ENCODE data around the gene C9orf43.
"Not testable (repeated sequence)": the region's sequence is repeated elsewhere in the genome, so short reads cannot be mapped to it uniquely, and the experiment has no call there.

Gene C9orf43

GRCh38 chr9:113395000-113395861, 15.3 kb upstream of the C9orf43 start:
- Mint-ChIP-seq H3K4me3 (no peak overlapping the region), H3K9me3 (no peaks in the 10 kb centered on the region), H3K27ac (no peak overlapping the region), H3K36me3 (peaks cover 19% of the 10 kb centered on the region), H3K27me3 (no peaks in the 10 kb centered on the region), H3K4me1 (peaks cover 18% of the 10 kb centered on the region)
- ATAC-seq: no peak

DNA sequence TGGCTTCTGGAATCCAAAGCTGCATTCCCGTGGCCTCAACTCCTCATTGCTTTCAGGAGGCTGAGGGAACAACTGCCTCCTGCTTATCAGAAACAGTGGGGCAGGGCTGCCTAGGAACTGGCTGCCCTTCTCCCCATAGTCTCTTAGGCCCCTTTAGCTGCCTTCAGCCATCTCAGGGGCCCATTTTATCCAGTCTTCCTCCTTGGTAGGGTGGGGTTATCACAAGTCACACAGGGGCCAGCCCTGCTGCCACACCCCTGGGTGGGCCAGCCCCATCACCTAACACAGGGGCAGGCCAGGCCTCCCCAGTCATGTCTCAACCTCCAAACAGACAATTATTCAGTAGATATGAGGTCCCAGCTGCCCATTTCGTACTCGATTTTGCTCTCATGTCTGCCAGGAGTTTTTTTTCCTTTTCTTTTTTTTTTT, 13.3 kb upstream of the C9orf43 start:
- Mint-ChIP-seq H3K4me1 (peaks cover 27% of the 10 kb centered on the region), H3K27me3 (no peaks in the 10 kb centered on the region), H3K4me3 (no peak overlapping the region), H3K36me3 (peaks cover under 1% of the 10 kb centered on the region), H3K9me3 (no peaks in the 10 kb centered on the region), H3K27ac (no peak overlapping the region)
- ATAC-seq: no peak

GRCh38 chr9:113398796-113399195, 11.8 kb upstream of the C9orf43 start:
- Mint-ChIP-seq H3K27ac (no peak overlapping the region), H3K4me1 (peaks cover 27% of the 10 kb centered on the region)

GRCh38 chr9:113399646-113400200, 10.8 kb upstream of the C9orf43 start:
- Mint-ChIP-seq H3K36me3 (no peaks in the 10 kb centered on the region), H3K9me3 (no peaks in the 10 kb centered on the region), H3K27me3 (no peaks in the 10 kb centered on the region), H3K27ac (peak overlapping the region; percentile 80), H3K4me3 (peak overlapping the region; percentile 72), H3K4me1 (peaks cover 27% of the 10 kb centered on the region)
- ATAC-seq: no peak

More at GRCh38 chr9:113398796-113399195, 11.8 kb upstream of the C9orf43 start:
- Mint-ChIP-seq H3K4me3 (no peak overlapping the region), H3K9me3 (no peaks in the 10 kb centered on the region), H3K36me3 (no peaks in the 10 kb centered on the region), H3K27me3 (no peaks in the 10 kb centered on the region)
- ATAC-seq: no peak

GRCh38 chr9:113401027-113401792, 9.3 kb upstream of the C9orf43 start, which contains the start of gene ALAD:
Gene ALAD, minus strand, starts transcription at chr9:113401284. Its CDS starts 7,725 bp downstream, at chr9:113393559.
- H3K36me3 Mint-ChIP-seq: no peaks in the 10 kb centered on the region
- no peaks in the 10 kb centered on the region for H3K9me3 Mint-ChIP-seq
- ATAC-seq: peak; percentile 100
- H3K4me1 Mint-ChIP-seq: peaks cover 27% of the 10 kb centered on the region
- peak within 1 kb of the TSS; percentile 96 for H3K4me3 Mint-ChIP-seq
- peak within 1 kb of the TSS; percentile 80 for H3K27ac Mint-ChIP-seq
- no peaks in the 10 kb centered on the region for H3K27me3 Mint-ChIP-seq

- Mint-ChIP-seq H3K27me3 (no peaks in the 10 kb centered on the region), H3K4me3 (no peak overlapping the region), H3K27ac (no peak overlapping the region), H3K9me3 (no peaks in the 10 kb centered on the region), H3K4me1 (peaks cover 38% of the 10 kb centered on the region), H3K36me3 (peaks cover 16% of the 10 kb centered on the region)
- ATAC-seq: no peak
Observed at GRCh38 chr9:113403646-113404045, 6.9 kb upstream of the C9orf43 start.

DNA sequence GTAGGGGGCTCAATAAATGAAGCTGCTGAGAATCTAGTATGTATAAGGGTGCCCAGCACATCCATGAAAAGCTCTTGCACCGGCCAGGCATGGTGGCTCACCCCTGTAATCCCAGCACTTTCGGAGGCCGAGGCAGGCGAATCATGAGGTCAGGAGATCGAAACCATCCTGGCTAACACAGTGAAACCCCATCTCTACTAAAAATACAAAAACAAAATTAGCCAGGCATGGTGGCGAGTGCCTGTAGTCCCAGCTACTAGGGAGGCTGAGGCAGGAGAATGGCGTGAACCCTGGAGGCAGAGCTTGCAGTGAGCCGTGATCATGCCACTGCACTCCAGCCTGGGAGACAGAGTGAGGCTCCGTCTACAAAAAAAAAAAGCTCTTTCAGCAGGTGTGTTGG, 4.2 kb upstream of the C9orf43 start:
- Mint-ChIP-seq H3K36me3 (peaks cover 21% of the 10 kb centered on the region), H3K27ac (peak overlapping the region; percentile 15), H3K4me1 (peaks cover 36% of the 10 kb centered on the region)
- H3K27me3 Mint-ChIP-seq, H3K4me3 Mint-ChIP-seq, ATAC-seq, H3K9me3 Mint-ChIP-seq: not testable (repeated sequence)

- H3K9me3 Mint-ChIP-seq, ATAC-seq, H3K4me3 Mint-ChIP-seq, H3K27me3 Mint-ChIP-seq: not testable (repeated sequence)
- H3K36me3 Mint-ChIP-seq: peaks cover 21% of the 10 kb centered on the region
- peak overlapping the region; percentile 15 for H3K27ac Mint-ChIP-seq
- H3K4me1 Mint-ChIP-seq: peaks cover 29% of the 10 kb centered on the region
Observed at GRCh38 chr9:113406873-113407511, 3.6 kb upstream of the C9orf43 start.

- peaks cover 21% of the 10 kb centered on the region for H3K36me3 Mint-ChIP-seq
- ATAC-seq: no peak
- peaks cover 29% of the 10 kb centered on the region for H3K4me1 Mint-ChIP-seq
- peak overlapping the region; percentile 90 for H3K4me3 Mint-ChIP-seq
- no peaks in the 10 kb centered on the region for H3K27me3 Mint-ChIP-seq
- peak overlapping the region; percentile 98 for H3K27ac Mint-ChIP-seq
- H3K9me3 Mint-ChIP-seq: no peaks in the 10 kb centered on the region
Observed at GRCh38 chr9:113409481-113409880, 1.1 kb upstream of the C9orf43 start.

GRCh38 chr9:113409883-113410206, 702 bp upstream of the C9orf43 start:
- no peak for ATAC-seq
- H3K36me3 Mint-ChIP-seq: peaks cover 21% of the 10 kb centered on the region

DNA sequence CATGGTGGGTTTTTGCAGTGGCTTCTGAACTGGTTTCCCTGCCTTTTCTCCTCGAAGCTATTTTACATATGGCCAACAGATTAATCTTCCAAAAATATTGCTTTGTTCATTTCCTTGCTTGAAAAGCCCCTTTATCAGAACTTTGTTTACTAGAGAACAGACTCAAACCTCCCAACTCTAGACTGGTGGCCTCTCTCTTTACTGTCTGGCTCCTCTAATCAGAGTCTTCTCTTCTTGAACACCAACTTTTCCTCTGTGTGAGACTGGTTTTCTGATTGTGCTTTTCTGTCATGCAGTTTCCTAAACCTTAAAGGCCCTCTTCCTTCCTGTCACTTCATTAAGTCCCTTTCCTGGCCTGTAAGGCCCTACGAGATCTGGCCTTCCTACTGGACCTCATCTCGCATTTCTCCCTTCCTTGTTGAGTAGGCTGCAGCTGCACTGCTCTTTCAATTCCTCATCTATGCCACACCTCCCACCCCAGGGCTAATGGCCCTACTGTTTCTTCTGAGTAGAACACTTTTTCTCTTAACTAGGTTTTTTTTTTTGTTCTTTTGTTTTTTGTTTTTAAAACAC, 5.7 kb downstream of the C9orf43 start:
- H3K9me3 Mint-ChIP-seq: no peaks in the 10 kb centered on the region
- no peak overlapping the region for H3K27ac Mint-ChIP-seq
- H3K4me3 Mint-ChIP-seq: no peak overlapping the region
- no peaks in the 10 kb centered on the region for H3K36me3 Mint-ChIP-seq
- no peaks in the 10 kb centered on the region for H3K4me1 Mint-ChIP-seq
- no peaks in the 10 kb centered on the region for H3K27me3 Mint-ChIP-seq
- peak; percentile 98 for ATAC-seq

More at GRCh38 chr9:113409883-113410206, 702 bp upstream of the C9orf43 start:
- no peaks in the 10 kb centered on the region for H3K27me3 Mint-ChIP-seq
- peaks cover 29% of the 10 kb centered on the region for H3K4me1 Mint-ChIP-seq
- H3K4me3 Mint-ChIP-seq: peak overlapping the region; percentile 90
- H3K27ac Mint-ChIP-seq: peak overlapping the region; percentile 98
- H3K9me3 Mint-ChIP-seq: no peaks in the 10 kb centered on the region

- Mint-ChIP-seq H3K4me3 (no peak overlapping the region), H3K36me3 (no peaks in the 10 kb centered on the region), H3K27ac (no peak overlapping the region), H3K9me3 (no peaks in the 10 kb centered on the region), H3K27me3 (no peaks in the 10 kb centered on the region), H3K4me1 (no peaks in the 10 kb centered on the region)
- no peak for ATAC-seq
Observed at GRCh38 chr9:113417370-113417769, 6.8 kb downstream of the C9orf43 start.

- Mint-ChIP-seq H3K4me1 (no peaks in the 10 kb centered on the region), H3K27ac (no peak overlapping the region), H3K9me3 (no peaks in the 10 kb centered on the region), H3K4me3 (no peak overlapping the region), H3K27me3 (peaks cover 9% of the 10 kb centered on the region), H3K36me3 (no peaks in the 10 kb centered on the region)
- no peak for ATAC-seq
Observed at GRCh38 chr9:113421726-113422125, 11.2 kb downstream of the C9orf43 start.

GRCh38 chr9:113425072-113425471, 14.5 kb downstream of the C9orf43 start:
- Mint-ChIP-seq H3K4me3 (no peak overlapping the region), H3K4me1 (no peaks in the 10 kb centered on the region), H3K27ac (no peak overlapping the region), H3K36me3 (no peaks in the 10 kb centered on the region), H3K9me3 (no peaks in the 10 kb centered on the region), H3K27me3 (peaks cover 9% of the 10 kb centered on the region)
- ATAC-seq: no peak

- peaks cover 9% of the 10 kb centered on the region for H3K27me3 Mint-ChIP-seq
- H3K9me3 Mint-ChIP-seq: no peaks in the 10 kb centered on the region
- H3K4me1 Mint-ChIP-seq: no peaks in the 10 kb centered on the region
- H3K4me3 Mint-ChIP-seq: no peak overlapping the region
- ATAC-seq: no peak
- H3K36me3 Mint-ChIP-seq: no peaks in the 10 kb centered on the region
- H3K27ac Mint-ChIP-seq: no peak overlapping the region
Observed at GRCh38 chr9:113426701-113427100, 16.2 kb downstream of the C9orf43 start.
